IMR-90 (cell line): Measurements from ENCODE around the gene AFAP1L1. TPM values are rescaled to one million over a fixed set of nuclear protein-coding genes. Genes with fewer than 3 reads are reported as not detected.

Experiments used
- ATAC-seq: fragments of 200-7000 bp; cut with Tn5 transposase; 2 replicates; pipeline ENCODE4 v1.9.1; 2020; ENCODE audit warnings: low read depth, mild to moderate bottlenecking, moderate library complexity
- BruUV-seq: library from RNA; stranded (reverse); fragments of 400-500 nt; replicated peaks from 2 replicates; lab custom pipeline; 2021; lab: Mats Ljungman, UMichigan
- CTCF ChIA-PET: fragments of 300-600 bp; formaldehyde crosslinking; extraction: SDS; loops from one replicate; lab custom pipeline; 2021; ENCODE audit warnings: antibody characterized with exemption; lab: Yijun Ruan, JAX
- POLR2A ChIA-PET: fragments of 300-600 bp; sonication (Branson Sonifier 250); formaldehyde crosslinking; loops from one replicate; lab custom pipeline; 2022; ENCODE audit warnings: antibody characterized with exemption; ENCODE audit not compliant: unreplicated experiment; lab: Charles Lee
- DNase-seq: peaks from one replicate; pipeline ENCODE4 v3.0.0; 2013
- H2AFZ ChIP-seq: replicated peaks from 2 replicates; pipeline ENCODE3; 2013; ENCODE audit warnings: low read length, mild to moderate bottlenecking; ENCODE audit not compliant: poor library complexity
- H2AK5ac ChIP-seq: 2 replicates; pipeline ENCODE4 v1.6.1; 2013; ENCODE audit warnings: low read depth, low read length, inconsistent platforms
- H2AK9ac ChIP-seq: replicated peaks from 2 replicates; pipeline ENCODE3; 2013; ENCODE audit warnings: mild to moderate bottlenecking, low read depth, low read length, moderate library complexity; ENCODE audit not compliant: poor library complexity
- H2BK120ac ChIP-seq: 2 replicates; pipeline ENCODE4 v1.6.1; 2013; ENCODE audit warnings: low read depth, low read length, inconsistent platforms
- H2BK15ac ChIP-seq: 3 replicates; pipeline ENCODE4 v1.6.1; 2013; ENCODE audit warnings: low read depth, low read length, inconsistent platforms
- H2BK20ac ChIP-seq: 2 replicates; pipeline ENCODE4 v1.6.1; 2013; ENCODE audit warnings: low read depth, mild to moderate bottlenecking, inconsistent platforms, low read length, moderate library complexity
- H2BK5ac ChIP-seq: 2 replicates; pipeline ENCODE4 v1.6.1; 2013; ENCODE audit warnings: mild to moderate bottlenecking, low read depth, low read length, inconsistent platforms; ENCODE audit not compliant: poor library complexity, severe bottlenecking
- H3K14ac ChIP-seq: replicated peaks from 2 replicates; pipeline ENCODE4 v1.6.1; 2013; ENCODE audit warnings: low read depth, low read length, inconsistent platforms
- H3K18ac ChIP-seq: 2 replicates; pipeline ENCODE4 v1.6.1; 2013; ENCODE audit warnings: low read depth, low read length, control low read depth
- H3K23ac ChIP-seq: 2 replicates; pipeline ENCODE4 v1.6.1; 2013; ENCODE audit warnings: low read depth, low read length, inconsistent platforms
- H3K27ac ChIP-seq: 2 replicates; pipeline ENCODE4 v1.5.1; 2013; ENCODE audit warnings: mild to moderate bottlenecking, control low read depth, low read length; ENCODE audit not compliant: insufficient read depth
- H3K27me3 ChIP-seq: 2 replicates; pipeline ENCODE4 v1.6.1; 2013; ENCODE audit warnings: low read length; ENCODE audit not compliant: control insufficient read depth, insufficient read depth
- H3K36me3 ChIP-seq: 2 replicates; pipeline ENCODE4 v1.6.1; 2013; ENCODE audit warnings: low read length, mixed read lengths; ENCODE audit not compliant: control insufficient read depth, insufficient read depth
- H3K4ac ChIP-seq: 2 replicates; pipeline ENCODE4 v1.6.1; 2013; ENCODE audit warnings: low read depth, low read length, inconsistent platforms
- H3K4me1 ChIP-seq: 2 replicates; pipeline ENCODE4 v1.6.1; 2013; ENCODE audit warnings: low read length, mixed read lengths; ENCODE audit not compliant: control insufficient read depth, insufficient read depth
- H3K4me2 ChIP-seq: 2 replicates; pipeline ENCODE4 v1.6.1; 2013; ENCODE audit warnings: low read depth, mild to moderate bottlenecking, control low read depth, low read length, moderate library complexity
- H3K4me3 ChIP-seq: 2 replicates; pipeline ENCODE4 v1.5.1; 2013; ENCODE audit warnings: low read depth, mild to moderate bottlenecking, control low read depth, low read length, moderate library complexity; ENCODE audit not compliant: insufficient read depth
- H3K56ac ChIP-seq: 2 replicates; pipeline ENCODE4 v1.6.1; 2013; ENCODE audit warnings: low read length, inconsistent platforms; ENCODE audit not compliant: insufficient read depth; ENCODE audit errors: extremely low read depth
- H3K79me1 ChIP-seq, 2 experiments: 2 replicates each; pipeline ENCODE4 v1.6.1; 2013; ENCODE audit warnings: low read length in 2 of 2, inconsistent platforms in 1 of 2, low read depth in 1 of 2
- H3K9ac ChIP-seq: 2 replicates; pipeline ENCODE4 v1.6.1; 2013; ENCODE audit warnings: low read depth, low read length, control low read depth
- H3K9me1 ChIP-seq: 2 replicates; pipeline ENCODE4 v1.6.1; 2013; ENCODE audit warnings: low read length, inconsistent platforms; ENCODE audit not compliant: insufficient read depth
- H3K9me3 ChIP-seq: 2 replicates; pipeline ENCODE4 v1.6.1; 2013; ENCODE audit warnings: low read length; ENCODE audit not compliant: control insufficient read depth, insufficient read depth
- H4K20me1 ChIP-seq: 2 replicates; pipeline ENCODE4 v1.6.1; 2013; ENCODE audit warnings: low read length, inconsistent platforms; ENCODE audit not compliant: insufficient read depth
- H4K5ac ChIP-seq: 2 replicates; pipeline ENCODE4 v1.6.1; 2013; ENCODE audit warnings: mild to moderate bottlenecking, low read depth, low read length, control low read depth
- H4K8ac ChIP-seq, 2 experiments: 2 replicates each; pipeline ENCODE4 v1.6.1; 2013; ENCODE audit warnings: low read depth in 2 of 2, low read length in 2 of 2, control low read depth in 1 of 2, inconsistent platforms in 1 of 2
- H4K91ac ChIP-seq: 2 replicates; pipeline ENCODE4 v1.6.1; 2013; ENCODE audit warnings: low read depth, low read length, inconsistent platforms; ENCODE audit not compliant: insufficient read depth
- FOS ChIP-seq: fragments of 150-350 bp; IDR thresholded peaks from 2 replicates; pipeline ENCODE4 v1.6.1; 2016; ENCODE audit warnings: low read depth, low read length
- MAFK ChIP-seq: IDR thresholded peaks from 2 replicates; pipeline ENCODE4 v1.6.1; 2012; ENCODE audit warnings: low read depth, low read length, improper control_type of control experiment
- RAD21 ChIP-seq: IDR thresholded peaks from 2 replicates; pipeline ENCODE4 v1.6.1; 2012; ENCODE audit warnings: low read length, improper control_type of control experiment
- SMC3 ChIP-seq: fragments of 150-350 bp; IDR thresholded peaks from 2 replicates; pipeline ENCODE4 v1.6.1; 2016; ENCODE audit warnings: low read depth, mild to moderate bottlenecking, antibody characterized with exemption, low read length, moderate library complexity
- WGBS, 2 experiments: methylation state at CpG; one replicate each; pipeline versions ENCODE4 v1.1.5 to v1.1.7; 2013; ENCODE audit warnings: missing lambda C conversion rate in 2 of 2; ENCODE audit not compliant: insufficient read length in 1 of 2; ENCODE audit errors: extremely low coverage in 2 of 2; 5-methylcytosine and 5-hydroxymethylcytosine counted together
- dilution Hi-C: fragments of 300-500 bp; cut with HindIII; formaldehyde crosslinking; loops from one replicate; pipeline ENCODE4 v1.14.3; 2018; ENCODE audit warnings: low sequenced_read_pairs; ENCODE audit not compliant: unreplicated experiment
- in situ Hi-C: fragments of 300-500 bp; cut with MboI; formaldehyde crosslinking; loops from 3 replicates; pipeline ENCODE4 v1.14.3; 2019; ENCODE audit warnings: low sequenced_read_pairs, inconsistent platforms, mixed read lengths
- intact Hi-C: fragments of 100-400 bp; cut with micrococcal nuclease; formaldehyde crosslinking; loops from 2 replicates; pipeline ENCODE4 v1.10.0; 2022
- polyA plus RNA-seq, 3 experiments: library from polyadenylated mRNA; depleted of rRNA; stranded (reverse); fragments of >200 nt; gene quantifications; 2 replicates each; pipeline ENCODE4 v1.2.3, GENCODE V29; 2012; ENCODE audit warnings: low replicate concordance in 1 of 3
- total RNA-seq: library from RNA; depleted of rRNA; stranded (reverse); fragments of >200 nt; gene quantifications from 2 replicates; pipeline ENCODE4 v1.2.3, GENCODE V29; 2012
- TF ChIP-seq, protein P1 (sequence below): conservative IDR thresholded peaks from 2 replicates; pipeline ENCODE4 v1.5.1; 2012; ENCODE audit warnings: mild to moderate bottlenecking, low read depth, low read length, improper control_type of control experiment

The AFAP1L1 gene
- total and polyA plus RNA-seq, 2 of the 4 experiments (the other 2 are of a cell fraction): 3.3 to 5.7 TPM

DNA sequence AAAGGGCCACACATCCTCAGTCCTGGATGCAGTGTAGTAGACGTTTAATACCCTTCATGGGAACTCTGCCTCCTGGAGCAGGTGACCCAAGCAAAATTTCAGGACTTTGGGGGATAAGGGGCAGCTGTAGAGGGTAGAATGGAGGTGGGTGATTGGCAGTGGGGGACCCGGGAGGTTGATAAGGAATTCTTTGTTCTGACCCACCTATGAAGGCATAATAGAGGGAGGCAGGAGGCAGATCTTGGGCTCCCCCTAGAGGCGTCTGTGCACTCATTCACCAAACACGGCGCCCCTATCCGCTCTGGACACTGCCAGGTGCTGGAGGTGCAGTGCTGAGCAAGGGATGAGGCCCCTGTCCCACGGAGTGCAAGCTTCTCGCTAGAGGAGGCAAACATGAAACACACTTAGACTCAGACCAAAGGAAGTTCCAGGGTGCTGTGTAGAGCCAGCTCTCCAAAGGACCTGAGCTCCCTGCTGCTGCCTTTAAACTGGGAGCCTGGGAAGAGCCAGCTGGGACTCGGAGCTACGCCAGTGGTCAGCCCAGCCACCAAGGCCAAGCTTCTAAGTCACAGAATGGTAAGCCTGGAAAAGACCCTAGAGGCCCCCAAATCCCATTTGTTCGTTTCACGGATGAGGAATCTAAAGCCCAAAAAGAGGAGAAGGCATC lies 99.8 kb downstream of the AFAP1L1 start:
- Histone ChIP-seq H3K23ac (no peak overlapping the region), H3K4me2 (no peak overlapping the region), H3K36me3 (no peaks in the 10 kb centered on the region), H2BK5ac (no peak overlapping the region), H3K9me3 (no peaks in the 10 kb centered on the region), H4K91ac (no peak overlapping the region), H4K20me1 (no peaks in the 10 kb centered on the region), H3K4ac (no peak overlapping the region), H2BK120ac (no peak overlapping the region), H3K27ac (no peak overlapping the region), H3K9ac (no peak overlapping the region), H3K4me1 (0 out of 2 replicates have a peak, but pooled peaks cover 2% of the 10 kb centered on the region), H2AK9ac (no peak overlapping the region), H3K27me3 (no peaks in the 10 kb centered on the region), H4K5ac (no peak overlapping the region), H3K79me1 (no peaks in the 10 kb centered on the region), H3K14ac (no peak overlapping the region), H3K4me3 (no peak overlapping the region), H2BK20ac (no peak overlapping the region), H2AK5ac (no peak overlapping the region), H3K56ac (no peak overlapping the region), H2BK15ac (no peak overlapping the region), H2AFZ (peak overlapping the region; percentile 51), H3K18ac (no peak overlapping the region), H4K8ac (no peak overlapping the region), H3K9me1 (peaks cover 5% of the 10 kb centered on the region; the same call in 1 of the 2 replicates)
- in situ Hi-C loops: loop anchor here (5.0 kb wide), 1 partner anchor 191 kb away; no protein-coding TSS in a partner anchor
- intact Hi-C loops: loop anchor here (1.0 kb wide), 1 partner anchor 54 kb away; no protein-coding TSS in a partner anchor
- no TSS peak for BruUV-seq
- CTCF ChIA-PET: interaction anchor here (0.7 to 1.1 kb wide), 7 partner anchors 14 to 191 kb away, joined by 3 to 5 read pairs (median 4); partner anchors contain the start of genes GRPEL2 and PCYOX1L
- ATAC-seq (peak; percentile 93), DNase-seq (peak; percentile 47)
- 88% methylated on average over 3 of the region's 12 CpGs; no CpG with 5 or more reads in 1 of the 2 experiments for WGBS, 2 experiments
- POLR2A ChIA-PET: no interaction called here
- TF ChIP-seq SMC3: peak; percentile 48
- no peak for TF ChIP-seq FOS
- TF ChIP-seq RAD21: peak; percentile 62
- no peak for TF ChIP-seq MAFK
- TF ChIP-seq, protein P1, sequence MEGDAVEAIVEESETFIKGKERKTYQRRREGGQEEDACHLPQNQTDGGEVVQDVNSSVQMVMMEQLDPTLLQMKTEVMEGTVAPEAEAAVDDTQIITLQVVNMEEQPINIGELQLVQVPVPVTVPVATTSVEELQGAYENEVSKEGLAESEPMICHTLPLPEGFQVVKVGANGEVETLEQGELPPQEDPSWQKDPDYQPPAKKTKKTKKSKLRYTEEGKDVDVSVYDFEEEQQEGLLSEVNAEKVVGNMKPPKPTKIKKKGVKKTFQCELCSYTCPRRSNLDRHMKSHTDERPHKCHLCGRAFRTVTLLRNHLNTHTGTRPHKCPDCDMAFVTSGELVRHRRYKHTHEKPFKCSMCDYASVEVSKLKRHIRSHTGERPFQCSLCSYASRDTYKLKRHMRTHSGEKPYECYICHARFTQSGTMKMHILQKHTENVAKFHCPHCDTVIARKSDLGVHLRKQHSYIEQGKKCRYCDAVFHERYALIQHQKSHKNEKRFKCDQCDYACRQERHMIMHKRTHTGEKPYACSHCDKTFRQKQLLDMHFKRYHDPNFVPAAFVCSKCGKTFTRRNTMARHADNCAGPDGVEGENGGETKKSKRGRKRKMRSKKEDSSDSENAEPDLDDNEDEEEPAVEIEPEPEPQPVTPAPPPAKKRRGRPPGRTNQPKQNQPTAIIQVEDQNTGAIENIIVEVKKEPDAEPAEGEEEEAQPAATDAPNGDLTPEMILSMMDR: peak; percentile 75
- dilution Hi-C loops: no loop called here
